ENCODE measurements around the gene HSPA9.

DNA sequence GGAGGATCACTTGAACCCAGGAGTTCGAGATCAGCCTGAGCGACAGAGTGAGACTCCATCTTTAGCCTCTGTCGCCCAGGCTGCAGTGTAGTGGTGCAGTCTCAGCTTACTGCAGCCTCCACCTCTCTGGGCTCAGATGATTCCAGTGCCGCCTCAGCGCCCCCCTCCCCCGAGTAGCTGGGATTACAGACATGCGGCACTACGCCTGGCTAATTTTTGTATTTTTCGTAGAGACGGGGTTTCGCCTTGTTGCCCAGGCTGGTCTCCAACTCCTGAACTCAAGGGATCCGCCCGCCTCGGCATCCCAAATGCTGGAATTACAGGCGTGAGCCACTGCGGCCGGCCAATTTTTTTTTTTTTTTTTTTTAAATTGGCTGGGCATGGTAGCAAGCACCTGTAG, 2.3 kb upstream of the HSPA9 start:
- no peak for TF ChIP-seq TAF1 (IDR thresholded peaks at IDR 0.05; ENCODE audit: low read depth)
- TF ChIP-seq, protein P1, sequence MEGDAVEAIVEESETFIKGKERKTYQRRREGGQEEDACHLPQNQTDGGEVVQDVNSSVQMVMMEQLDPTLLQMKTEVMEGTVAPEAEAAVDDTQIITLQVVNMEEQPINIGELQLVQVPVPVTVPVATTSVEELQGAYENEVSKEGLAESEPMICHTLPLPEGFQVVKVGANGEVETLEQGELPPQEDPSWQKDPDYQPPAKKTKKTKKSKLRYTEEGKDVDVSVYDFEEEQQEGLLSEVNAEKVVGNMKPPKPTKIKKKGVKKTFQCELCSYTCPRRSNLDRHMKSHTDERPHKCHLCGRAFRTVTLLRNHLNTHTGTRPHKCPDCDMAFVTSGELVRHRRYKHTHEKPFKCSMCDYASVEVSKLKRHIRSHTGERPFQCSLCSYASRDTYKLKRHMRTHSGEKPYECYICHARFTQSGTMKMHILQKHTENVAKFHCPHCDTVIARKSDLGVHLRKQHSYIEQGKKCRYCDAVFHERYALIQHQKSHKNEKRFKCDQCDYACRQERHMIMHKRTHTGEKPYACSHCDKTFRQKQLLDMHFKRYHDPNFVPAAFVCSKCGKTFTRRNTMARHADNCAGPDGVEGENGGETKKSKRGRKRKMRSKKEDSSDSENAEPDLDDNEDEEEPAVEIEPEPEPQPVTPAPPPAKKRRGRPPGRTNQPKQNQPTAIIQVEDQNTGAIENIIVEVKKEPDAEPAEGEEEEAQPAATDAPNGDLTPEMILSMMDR (IDR thresholded peaks at IDR 0.05; ENCODE audit: poor library complexity, severe bottlenecking) = no peak
- TF ChIP-seq EZH2 (IDR thresholded peaks at IDR 0.05; ENCODE audit: borderline replicate concordance, insufficient read depth, low read length, poor library complexity, severe bottlenecking) = no peak
- no peak for TF ChIP-seq POLR2AphosphoS5 (IDR thresholded peaks at IDR 0.05)
- TF ChIP-seq SMC3 (conservative IDR thresholded peaks at IDR 0.05; ENCODE audit: poor library complexity) = no peak
- TF ChIP-seq, protein P2, sequence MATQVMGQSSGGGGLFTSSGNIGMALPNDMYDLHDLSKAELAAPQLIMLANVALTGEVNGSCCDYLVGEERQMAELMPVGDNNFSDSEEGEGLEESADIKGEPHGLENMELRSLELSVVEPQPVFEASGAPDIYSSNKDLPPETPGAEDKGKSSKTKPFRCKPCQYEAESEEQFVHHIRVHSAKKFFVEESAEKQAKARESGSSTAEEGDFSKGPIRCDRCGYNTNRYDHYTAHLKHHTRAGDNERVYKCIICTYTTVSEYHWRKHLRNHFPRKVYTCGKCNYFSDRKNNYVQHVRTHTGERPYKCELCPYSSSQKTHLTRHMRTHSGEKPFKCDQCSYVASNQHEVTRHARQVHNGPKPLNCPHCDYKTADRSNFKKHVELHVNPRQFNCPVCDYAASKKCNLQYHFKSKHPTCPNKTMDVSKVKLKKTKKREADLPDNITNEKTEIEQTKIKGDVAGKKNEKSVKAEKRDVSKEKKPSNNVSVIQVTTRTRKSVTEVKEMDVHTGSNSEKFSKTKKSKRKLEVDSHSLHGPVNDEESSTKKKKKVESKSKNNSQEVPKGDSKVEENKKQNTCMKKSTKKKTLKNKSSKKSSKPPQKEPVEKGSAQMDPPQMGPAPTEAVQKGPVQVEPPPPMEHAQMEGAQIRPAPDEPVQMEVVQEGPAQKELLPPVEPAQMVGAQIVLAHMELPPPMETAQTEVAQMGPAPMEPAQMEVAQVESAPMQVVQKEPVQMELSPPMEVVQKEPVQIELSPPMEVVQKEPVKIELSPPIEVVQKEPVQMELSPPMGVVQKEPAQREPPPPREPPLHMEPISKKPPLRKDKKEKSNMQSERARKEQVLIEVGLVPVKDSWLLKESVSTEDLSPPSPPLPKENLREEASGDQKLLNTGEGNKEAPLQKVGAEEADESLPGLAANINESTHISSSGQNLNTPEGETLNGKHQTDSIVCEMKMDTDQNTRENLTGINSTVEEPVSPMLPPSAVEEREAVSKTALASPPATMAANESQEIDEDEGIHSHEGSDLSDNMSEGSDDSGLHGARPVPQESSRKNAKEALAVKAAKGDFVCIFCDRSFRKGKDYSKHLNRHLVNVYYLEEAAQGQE (IDR thresholded peaks at IDR 0.05; ENCODE audit: borderline replicate concordance) = no peak
- no peak for TF ChIP-seq RAD21 (conservative IDR thresholded peaks at IDR 0.05)
- TF ChIP-seq EP300 (conservative IDR thresholded peaks at IDR 0.05; ENCODE audit: poor library complexity, severe bottlenecking) = no peak

Measured in neural cell (in vitro differentiated cells).